ENCODE data around the gene CSTF2.

Gene CSTF2

DNA sequence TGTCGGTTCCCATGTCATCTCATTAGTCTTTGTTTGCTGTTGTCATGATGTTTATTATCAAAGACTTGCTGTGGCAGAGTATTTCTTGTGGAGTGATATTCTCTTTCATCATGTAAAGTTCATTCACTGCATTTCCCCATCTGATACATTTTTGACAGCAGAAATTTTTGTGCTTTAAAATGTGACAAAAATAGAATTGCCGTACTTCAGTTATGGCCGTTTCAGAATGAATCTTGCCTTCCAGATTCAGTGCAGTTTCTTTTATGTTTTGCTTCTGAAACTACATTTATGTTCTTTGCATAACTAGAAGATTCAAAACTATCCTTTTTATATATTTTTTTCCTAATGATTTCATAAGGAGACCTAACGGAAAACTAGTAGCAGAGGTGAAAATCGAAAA is 10.0 kb downstream of the CSTF2 start:
- no peak for DNase-seq (ENCODE audit: insufficient read length)
- no peak for TF ChIP-seq POLR2AphosphoS5 (IDR thresholded peaks at IDR 0.05; ENCODE audit: low read depth, low read length)
- TF ChIP-seq TAF1 (IDR thresholded peaks at IDR 0.05; ENCODE audit: borderline replicate concordance, low read depth, low read length) = no peak
- no peak for TF ChIP-seq POLR2A (IDR thresholded peaks at IDR 0.05; ENCODE audit: low read depth, low read length)
- no peak for FAIRE-seq

GRCh38 chrX:100830547-100830946 is 10.4 kb downstream of the CSTF2 start:
- DNase-seq (ENCODE audit: insufficient read length) (no peak), FAIRE-seq (peak; percentile 36)
- TF ChIP-seq POLR2AphosphoS5 (IDR thresholded peaks at IDR 0.05; ENCODE audit: low read depth, low read length) (no peak), TAF1 (IDR thresholded peaks at IDR 0.05; ENCODE audit: borderline replicate concordance, low read depth, low read length) (no peak), POLR2A (IDR thresholded peaks at IDR 0.05; ENCODE audit: low read depth, low read length) (no peak)

DNA sequence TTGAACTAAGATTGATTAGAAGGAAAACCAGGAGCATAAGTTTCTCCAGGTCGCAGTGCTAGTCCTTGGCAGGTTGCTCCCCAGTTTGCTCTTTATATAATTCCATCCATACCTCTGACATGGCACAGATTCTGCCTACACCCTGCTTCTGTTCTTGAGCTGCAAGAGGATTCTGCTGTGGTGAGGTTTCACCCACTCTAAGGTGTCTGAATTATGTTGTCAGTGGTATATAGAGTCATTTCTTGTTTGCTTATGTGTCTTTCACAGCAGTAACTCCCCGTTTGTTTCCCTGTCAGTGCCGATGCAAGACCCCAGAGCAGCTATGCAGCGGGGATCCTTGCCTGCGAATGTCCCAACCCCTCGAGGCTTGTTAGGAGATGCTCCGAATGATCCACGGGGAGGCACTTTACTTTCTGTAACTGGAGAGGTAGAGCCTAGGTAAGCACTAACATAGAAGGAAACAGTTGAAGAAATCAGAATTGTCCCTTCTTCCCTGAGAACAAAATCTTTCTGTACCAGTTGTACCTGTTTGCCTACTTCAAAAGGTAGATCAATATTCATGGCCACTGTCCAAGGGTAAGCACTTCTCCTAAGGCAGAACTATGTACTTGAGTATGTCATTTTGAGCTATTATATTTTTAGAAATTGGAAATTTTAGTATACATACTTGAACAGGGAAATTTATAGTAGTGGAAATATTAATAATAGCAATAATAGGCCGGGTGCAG is 11.2 kb downstream of the CSTF2 start:
- peak; percentile 84 for FAIRE-seq
- TF ChIP-seq TAF1 (IDR thresholded peaks at IDR 0.05; ENCODE audit: borderline replicate concordance, low read depth, low read length) (no peak), POLR2A (IDR thresholded peaks at IDR 0.05; ENCODE audit: low read depth, low read length) (no peak), POLR2AphosphoS5 (IDR thresholded peaks at IDR 0.05; ENCODE audit: low read depth, low read length) (no peak)
- no peak for DNase-seq (ENCODE audit: insufficient read length)

- FAIRE-seq = no peak
- TF ChIP-seq TAF1 (IDR thresholded peaks at IDR 0.05; ENCODE audit: borderline replicate concordance, low read depth, low read length) (no peak), POLR2AphosphoS5 (IDR thresholded peaks at IDR 0.05; ENCODE audit: low read depth, low read length) (no peak), POLR2A (IDR thresholded peaks at IDR 0.05; ENCODE audit: low read depth, low read length) (no peak)
- no peak for DNase-seq (ENCODE audit: insufficient read length)
These were observed 30.1 kb downstream of the CSTF2 start for GRCh38 chrX:100850317-100850716.

DNA sequence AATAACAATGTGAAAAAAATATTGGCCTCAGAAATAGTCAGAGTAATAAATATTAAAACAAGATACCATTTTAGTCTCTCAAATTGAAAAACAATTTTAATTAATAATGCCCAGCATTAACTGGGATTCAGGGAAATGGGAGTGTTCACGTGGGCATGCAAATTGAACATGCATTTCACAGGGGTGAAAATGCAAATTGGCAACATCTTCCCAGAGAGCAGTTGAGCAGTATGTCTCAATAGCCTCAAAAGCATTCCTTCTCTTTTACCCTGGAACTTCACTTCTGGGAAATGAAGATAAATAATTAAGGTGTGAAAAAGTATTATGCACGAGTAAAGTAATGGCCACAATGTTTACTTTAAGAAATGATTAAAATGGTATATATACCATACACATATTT is 32.6 kb downstream of the CSTF2 start:
- no peak for DNase-seq (ENCODE audit: insufficient read length)
- TF ChIP-seq POLR2AphosphoS5 (IDR thresholded peaks at IDR 0.05; ENCODE audit: low read depth, low read length) (no peak), TAF1 (IDR thresholded peaks at IDR 0.05; ENCODE audit: borderline replicate concordance, low read depth, low read length) (no peak), POLR2A (IDR thresholded peaks at IDR 0.05; ENCODE audit: low read depth, low read length) (no peak)
- FAIRE-seq = no peak

- TF ChIP-seq TAF1 (IDR thresholded peaks at IDR 0.05; ENCODE audit: borderline replicate concordance, low read depth, low read length) (no peak), POLR2AphosphoS5 (IDR thresholded peaks at IDR 0.05; ENCODE audit: low read depth, low read length) (no peak)
- no peak for FAIRE-seq
- DNase-seq (ENCODE audit: insufficient read length) = no peak
These were observed 43.2 kb downstream of the CSTF2 start for GRCh38 chrX:100863326-100863864.

DNA sequence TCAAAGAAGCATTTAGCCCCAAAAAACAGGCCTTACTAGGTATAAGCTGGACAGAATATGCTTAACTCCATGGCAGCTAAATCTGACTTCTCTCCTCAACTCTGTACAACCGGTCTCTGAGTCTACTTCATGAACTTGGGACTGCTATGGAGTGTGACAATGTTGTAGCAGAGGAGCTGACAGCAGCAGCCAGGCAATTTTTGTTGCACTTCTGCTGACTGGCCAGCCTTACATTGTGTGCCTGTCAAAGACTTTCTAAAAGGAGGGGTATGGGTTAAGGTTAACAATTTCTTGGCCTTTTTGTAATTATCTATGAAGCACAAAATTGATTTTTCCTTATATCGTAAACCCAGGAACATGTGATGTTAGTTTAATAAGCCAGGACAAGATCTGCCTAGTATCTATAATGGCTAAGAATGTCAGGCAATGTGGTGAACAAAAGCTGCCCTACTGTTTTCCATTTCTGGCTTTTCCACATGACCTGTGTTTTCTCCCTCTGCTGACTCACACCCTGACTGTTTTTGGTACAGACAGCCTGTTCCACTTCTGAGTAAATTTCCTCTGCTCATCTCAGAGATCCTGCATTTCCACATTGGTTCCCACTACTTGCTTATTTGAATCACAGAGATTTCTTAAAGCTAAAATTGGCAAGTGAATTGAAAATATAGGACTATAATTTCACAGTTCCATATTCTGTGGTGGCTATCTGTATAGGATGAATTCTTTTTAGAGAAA is 44.6 kb downstream of the CSTF2 start:
- FAIRE-seq = no peak
- DNase-seq (ENCODE audit: insufficient read length) = no peak
- TF ChIP-seq POLR2AphosphoS5 (IDR thresholded peaks at IDR 0.05; ENCODE audit: low read depth, low read length) = no peak
- TF ChIP-seq TAF1 (IDR thresholded peaks at IDR 0.05; ENCODE audit: borderline replicate concordance, low read depth, low read length) = no peak
- no peak for TF ChIP-seq POLR2A (IDR thresholded peaks at IDR 0.05; ENCODE audit: low read depth, low read length)

GRCh38 chrX:100868273-100868672 is 48.1 kb downstream of the CSTF2 start:
- TF ChIP-seq TAF1 (IDR thresholded peaks at IDR 0.05; ENCODE audit: borderline replicate concordance, low read depth, low read length) (no peak), POLR2AphosphoS5 (IDR thresholded peaks at IDR 0.05; ENCODE audit: low read depth, low read length) (no peak), POLR2A (IDR thresholded peaks at IDR 0.05; ENCODE audit: low read depth, low read length) (no peak)
- FAIRE-seq (no peak), DNase-seq (ENCODE audit: insufficient read length) (no peak)

DNA sequence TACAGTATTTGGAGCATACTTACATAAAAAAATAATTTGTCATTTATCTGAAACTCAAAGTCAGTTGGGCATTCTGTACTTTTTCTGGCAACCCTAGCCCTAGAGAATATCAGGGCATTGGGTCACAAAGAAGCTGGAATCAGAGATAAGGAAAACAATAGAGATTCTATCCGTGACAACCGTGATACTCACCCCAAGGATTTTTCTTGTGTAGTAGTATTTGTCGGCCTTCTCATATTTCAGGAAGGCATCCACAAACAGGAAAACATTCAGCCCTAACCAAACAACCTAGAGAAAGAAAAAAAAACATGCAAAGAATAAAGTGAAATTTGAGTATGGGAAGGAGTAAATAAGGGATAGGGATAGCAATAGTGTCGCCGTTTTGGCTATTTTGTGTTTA is 50.3 kb downstream of the CSTF2 start:
- TF ChIP-seq POLR2AphosphoS5 (IDR thresholded peaks at IDR 0.05; ENCODE audit: low read depth, low read length) (no peak), POLR2A (IDR thresholded peaks at IDR 0.05; ENCODE audit: low read depth, low read length) (no peak), TAF1 (IDR thresholded peaks at IDR 0.05; ENCODE audit: borderline replicate concordance, low read depth, low read length) (no peak)
- FAIRE-seq = no peak
- DNase-seq (ENCODE audit: insufficient read length) = no peak

- FAIRE-seq (no peak), DNase-seq (ENCODE audit: insufficient read length) (no peak)
- no peak for TF ChIP-seq POLR2AphosphoS5 (IDR thresholded peaks at IDR 0.05; ENCODE audit: low read depth, low read length)
- no peak for TF ChIP-seq POLR2A (IDR thresholded peaks at IDR 0.05; ENCODE audit: low read depth, low read length)
- TF ChIP-seq TAF1 (IDR thresholded peaks at IDR 0.05; ENCODE audit: borderline replicate concordance, low read depth, low read length) = no peak
These were observed 51.7 kb downstream of the CSTF2 start for GRCh38 chrX:100871594-100872560.

- TF ChIP-seq POLR2AphosphoS5 (IDR thresholded peaks at IDR 0.05; ENCODE audit: low read depth, low read length) (no peak), POLR2A (IDR thresholded peaks at IDR 0.05; ENCODE audit: low read depth, low read length) (no peak), TAF1 (IDR thresholded peaks at IDR 0.05; ENCODE audit: borderline replicate concordance, low read depth, low read length) (no peak)
- no peak for FAIRE-seq
- DNase-seq (ENCODE audit: insufficient read length) = no peak
These were observed 54.1 kb downstream of the CSTF2 start, which contains the start of gene NOX1 for GRCh38 chrX:100874325-100874724. Gene NOX1, minus strand, starts transcription at chrX:100874359. Its CDS starts 220 bp downstream, at chrX:100874139.

All from GM12892 (cell line).